ENCODE measurements around the gene RCOR1.
"Not testable (repeated sequence)": the region's sequence is repeated elsewhere in the genome, so short reads cannot be mapped to it uniquely, and the experiment has no call there.

The RCOR1 gene

DNA sequence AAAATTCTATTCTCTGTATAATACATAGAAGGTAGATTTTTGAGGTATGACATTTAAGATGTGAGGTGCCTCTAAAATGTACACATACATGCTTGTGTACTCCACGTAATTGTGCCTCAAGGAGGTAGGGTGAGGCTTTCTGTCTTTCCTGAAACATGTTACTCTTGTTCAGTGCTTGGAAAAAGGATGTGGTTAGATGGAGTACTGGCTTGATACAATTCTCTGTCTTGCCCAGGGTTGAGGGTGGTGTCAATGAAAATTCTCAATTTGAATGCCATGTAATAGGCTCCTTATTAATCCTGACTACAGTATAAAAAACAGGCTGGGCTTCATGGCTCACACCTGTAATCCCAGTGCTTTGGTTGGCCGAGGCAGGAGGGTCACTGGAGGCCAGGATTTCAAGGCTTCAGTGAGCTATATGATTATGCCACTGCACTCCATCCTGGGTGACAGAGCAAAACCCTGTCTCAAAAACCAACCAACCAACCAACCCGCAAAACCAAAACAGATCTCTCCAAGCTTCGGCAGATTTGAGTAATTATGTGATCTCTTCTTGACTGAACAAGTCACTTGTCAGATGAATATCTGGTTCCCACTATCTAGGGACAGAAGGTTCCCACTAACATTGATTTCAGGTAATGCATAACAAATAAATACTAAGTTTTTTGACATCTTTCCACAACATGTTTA is 41.6 kb downstream of the RCOR1 start:
- no peak for DNase-seq

DNA sequence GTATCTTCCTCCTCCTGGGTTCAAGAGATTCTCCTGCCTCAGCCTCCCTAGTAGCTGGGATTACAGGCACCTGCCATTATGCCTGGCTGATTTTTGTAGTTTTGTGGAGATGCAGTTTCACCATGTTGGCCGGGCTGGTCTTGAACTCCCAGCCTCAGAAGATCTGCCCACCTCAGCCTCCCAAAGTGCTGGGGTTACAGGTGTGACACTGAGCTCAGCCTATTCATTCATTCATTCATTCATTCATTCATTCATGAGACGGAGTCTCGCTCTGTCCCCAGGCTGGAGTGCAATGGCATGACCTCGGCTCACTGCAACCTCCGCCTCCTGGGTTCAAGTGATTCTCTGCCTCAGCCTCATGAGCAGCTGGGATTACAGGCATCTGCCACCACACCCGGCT is 47.2 kb downstream of the RCOR1 start:
- DNase-seq: not testable (repeated sequence)

DNA sequence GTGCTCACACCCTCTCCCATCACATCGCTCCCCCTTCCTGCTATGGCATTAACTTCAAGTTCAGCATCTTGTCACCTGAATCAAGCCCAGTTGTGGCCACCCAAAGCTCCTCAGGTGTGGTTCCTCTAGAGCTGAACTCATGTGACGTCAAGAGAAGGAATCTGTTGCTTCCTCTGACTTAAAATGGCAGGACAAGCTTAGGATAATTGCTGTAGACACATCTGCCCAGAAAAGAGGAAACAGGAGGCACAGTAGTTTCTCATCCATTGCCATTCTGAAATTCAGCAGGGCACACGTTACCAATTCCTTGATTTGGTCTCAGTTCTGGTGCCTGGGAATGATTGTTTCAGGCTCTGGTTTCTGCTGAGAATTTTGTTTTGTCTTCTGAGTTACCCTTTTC is 52.1 kb downstream of the RCOR1 start:
- no peak for DNase-seq

DNA sequence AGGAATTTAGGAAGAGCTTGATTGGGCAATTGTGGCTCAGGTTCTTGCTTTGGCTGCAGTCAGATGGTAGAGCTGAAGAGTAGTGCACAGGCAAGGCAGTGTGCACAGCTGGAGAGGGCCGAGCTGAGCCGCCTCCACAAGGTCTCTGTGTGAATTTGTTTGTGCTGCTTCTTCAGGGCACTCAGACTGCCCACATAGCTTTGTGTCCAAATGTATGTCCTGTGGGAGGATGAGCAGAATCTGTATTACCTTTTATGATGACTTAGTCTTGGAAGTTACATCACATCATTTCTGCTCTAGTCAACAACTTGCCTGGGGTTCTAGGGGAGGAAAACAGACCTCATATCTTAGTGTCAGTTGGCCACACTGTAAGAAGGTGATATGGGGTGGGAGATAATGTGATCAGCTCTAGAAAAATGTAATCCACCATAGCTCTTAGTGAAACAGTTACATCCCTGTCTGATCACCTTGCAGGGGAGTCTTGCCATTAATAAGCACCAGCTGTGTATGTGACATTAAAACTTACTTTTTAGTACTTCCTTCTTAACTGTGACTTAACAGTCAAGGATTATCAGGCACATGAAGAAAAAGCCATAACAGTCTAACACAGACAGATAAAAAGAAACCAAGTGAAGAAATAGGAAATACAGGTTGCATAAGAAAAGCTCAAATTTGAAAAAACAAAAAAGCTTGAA is 53.4 kb downstream of the RCOR1 start:
- DNase-seq: no peak

DNA sequence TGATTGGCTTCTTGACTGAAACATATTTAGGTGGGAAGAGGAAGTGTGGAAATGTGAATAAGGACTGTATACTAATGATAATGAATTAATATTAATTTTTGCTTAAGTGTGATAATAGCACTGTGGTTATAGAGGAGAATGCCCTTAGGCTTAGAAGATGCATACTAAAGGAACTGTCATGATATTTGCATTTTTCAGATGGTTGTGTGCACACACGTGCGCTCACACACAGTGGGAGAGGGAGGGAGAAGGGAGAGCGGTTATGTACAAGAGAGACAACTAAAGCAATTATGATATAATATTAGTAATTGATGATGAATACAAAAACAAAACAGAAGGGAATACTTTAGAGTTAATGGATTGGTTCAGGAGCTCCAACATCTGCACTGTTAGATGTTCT is 54.2 kb downstream of the RCOR1 start:
- no peak for DNase-seq

DNA sequence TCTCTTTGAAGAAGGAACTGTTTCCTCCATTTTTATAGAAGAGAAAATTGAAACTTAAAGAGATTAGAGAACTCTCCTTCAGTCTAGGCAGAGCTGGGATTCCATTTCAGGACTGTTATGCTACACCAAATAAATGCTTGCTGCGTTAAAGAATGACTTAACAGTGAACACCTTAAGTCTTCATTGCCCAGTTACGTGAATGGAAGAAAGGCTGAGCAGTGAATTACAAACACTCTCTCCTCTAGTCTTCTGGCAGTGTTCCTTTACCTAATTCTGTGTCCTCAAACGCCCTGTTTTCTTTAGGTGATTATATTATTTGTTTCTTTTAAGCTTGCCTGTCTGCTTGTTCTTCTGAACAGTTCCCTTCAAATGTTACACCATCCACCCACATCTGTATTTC is 59.7 kb downstream of the RCOR1 start:
- no peak for DNase-seq

DNA sequence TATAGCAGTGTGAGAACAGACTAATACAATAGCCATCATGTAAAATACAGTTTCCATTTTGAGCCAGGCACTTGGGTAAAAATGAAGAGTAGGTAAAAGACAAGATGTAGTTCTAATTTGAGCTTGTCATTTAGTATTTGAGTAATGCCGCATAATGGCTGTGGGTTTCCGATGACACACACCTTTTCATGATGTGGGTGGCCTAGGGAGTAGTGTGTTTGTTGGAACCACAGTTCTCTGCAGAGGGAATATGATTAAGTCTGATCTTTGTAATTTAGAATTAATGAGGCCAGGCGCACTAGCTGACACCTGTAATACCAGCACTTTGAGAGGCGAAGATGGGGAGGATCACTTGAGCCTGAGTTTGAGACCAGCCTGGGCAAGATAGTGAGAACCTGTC is 61.8 kb downstream of the RCOR1 start:
- DNase-seq: no peak

DNA sequence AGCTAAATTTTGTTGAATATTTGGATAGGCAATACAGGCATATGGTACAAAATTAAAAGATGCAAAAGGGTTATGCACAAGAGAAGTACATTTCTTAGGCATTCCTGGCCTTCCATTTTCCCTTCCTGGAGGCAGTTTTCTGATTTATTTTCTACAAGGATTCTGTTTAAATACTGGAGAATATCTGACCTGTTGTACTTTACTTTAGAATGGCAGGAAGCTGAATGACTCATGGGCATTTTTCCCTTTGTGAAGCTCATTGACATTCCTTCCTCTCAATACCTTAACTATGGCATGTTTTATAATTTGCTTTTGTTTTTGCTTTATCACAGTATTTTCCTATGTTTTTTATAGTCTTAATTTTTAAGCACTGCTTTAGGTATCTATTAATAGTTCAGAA is 62.7 kb downstream of the RCOR1 start:
- no peak for DNase-seq

DNA sequence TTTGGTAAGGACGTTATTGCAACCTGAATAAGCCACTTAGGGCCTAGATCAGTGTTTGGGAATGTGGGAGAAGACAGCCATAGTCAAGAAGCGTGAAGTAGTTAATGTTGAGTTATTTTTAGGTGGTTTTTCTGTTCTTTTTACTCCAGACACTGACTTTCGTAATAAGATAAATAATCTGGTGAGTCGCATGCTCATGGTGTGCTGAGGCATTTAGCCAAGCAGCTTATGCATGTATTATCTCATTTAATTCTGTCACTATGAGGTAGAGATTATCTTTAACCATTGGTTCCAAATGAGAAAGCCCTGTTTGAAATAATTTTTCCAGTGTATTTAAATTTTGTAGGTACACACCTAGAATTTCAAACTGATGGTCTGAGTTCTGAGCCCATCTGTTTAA is 67.3 kb downstream of the RCOR1 start:
- no peak for DNase-seq

DNA sequence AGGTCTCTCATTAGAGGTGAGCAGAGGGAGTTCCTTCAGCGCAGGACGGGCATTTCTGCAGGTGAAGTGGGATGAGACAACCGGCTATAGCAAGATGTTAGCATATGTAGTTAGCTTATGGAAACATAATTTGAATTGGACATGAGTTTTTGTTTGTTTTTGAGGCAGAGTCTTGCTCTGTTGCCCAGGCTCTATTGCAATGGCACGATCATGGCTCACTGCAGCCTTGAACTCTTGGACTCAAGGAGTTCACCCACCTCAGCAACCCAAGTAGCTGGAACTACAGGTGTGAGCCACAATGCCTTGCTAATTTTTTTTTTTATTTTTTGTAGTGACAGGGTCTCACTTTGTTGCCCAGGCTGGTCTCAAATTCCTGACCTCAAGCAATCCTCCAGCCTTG is 69.2 kb downstream of the RCOR1 start:
- DNase-seq: no peak

DNA sequence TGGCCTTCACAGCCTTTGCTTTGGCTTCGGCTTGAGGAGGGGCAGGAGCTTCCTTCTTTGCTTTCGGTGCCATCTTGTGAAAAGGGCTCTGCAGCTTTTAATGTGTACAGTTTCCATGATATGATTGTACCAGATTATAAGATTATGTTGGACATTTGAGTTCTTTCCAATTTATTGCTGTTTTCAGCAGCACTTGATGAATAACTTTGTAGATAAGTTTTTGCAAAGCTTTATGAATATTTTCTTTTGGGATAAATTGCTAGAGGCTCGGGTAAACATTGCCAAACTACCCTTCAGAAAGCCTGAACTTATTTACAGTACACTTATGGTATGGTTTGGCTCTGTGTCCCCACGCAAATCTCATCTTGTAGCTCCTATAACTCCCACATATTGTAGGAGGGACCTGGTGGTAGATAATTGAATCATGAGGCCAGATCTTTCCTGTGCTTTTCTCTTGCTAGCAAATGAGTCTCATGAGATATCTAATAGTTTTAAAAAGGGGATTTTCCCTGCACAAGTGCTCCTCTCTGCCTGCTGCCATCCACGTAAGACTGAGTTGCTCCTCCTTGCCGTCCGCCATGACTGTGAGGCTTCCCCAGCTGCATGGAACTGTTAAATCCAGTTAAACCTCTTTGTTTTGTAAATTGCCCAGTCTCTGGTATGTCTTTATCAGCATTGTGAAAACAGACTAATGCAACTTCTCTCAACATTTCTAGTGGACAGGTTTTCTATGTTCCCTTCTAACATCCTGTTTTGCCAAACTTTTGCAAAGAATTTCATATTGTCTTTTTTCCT is 70.4 kb downstream of the RCOR1 start:
- no peak for DNase-seq

DNA sequence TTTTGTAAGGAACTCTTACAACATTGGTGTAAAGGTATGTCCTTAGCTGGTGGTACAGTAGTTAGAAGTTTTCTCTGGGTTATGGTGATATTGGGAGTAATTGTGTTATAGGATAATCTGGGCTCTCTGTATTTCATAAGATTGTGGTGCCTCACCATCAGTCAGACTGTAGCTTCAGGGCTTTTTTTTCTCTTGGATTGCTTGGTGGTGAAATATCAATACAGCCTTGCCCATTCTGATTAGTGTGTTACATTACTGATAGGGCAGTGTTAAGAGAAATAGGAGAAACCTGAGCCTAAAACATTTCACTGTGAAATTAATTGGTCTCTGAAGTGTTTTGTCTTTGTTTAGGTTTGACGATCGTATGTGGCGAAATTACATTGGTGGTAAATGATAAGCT is 71.0 kb downstream of the RCOR1 start:
- no peak for DNase-seq

DNA sequence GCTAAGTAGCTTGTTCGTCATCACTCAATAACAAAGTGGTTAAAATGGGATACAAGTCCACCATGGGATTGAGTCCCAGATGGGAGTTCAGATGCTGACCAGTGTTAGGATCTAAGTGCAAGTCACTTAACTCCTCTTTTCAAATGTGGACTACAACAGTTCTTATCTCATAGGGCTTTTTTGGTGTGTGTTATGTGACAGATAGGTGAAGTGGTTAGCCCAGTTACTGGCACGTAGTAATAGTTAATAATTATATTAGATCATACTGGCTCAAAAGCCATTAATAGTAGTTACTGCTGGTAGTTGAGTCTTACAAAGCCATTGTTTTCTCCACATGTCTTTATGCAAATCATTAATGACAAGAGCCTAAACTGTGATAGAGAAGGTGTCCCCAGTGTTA is 73.2 kb downstream of the RCOR1 start:
- no peak for DNase-seq

DNA sequence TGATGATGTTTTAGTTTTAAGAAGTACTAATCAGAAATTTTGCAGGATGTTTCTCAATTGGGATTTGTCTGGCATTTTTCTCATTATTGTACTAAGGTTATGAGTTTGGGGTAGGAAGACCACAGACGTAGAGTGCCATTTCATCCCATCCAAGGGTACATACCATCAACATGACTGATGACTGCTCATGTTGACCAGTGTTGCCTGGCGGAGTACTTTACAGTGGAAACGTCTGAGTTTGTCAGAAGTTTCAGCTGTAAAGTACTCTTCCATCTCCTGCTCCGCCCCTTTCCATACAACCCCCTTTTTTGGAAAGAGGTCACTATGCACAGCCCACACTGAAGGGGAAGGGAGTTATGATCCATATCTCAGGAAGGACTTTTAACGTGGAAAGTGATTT is 74.2 kb downstream of the RCOR1 start:
- DNase-seq: no peak

DNA sequence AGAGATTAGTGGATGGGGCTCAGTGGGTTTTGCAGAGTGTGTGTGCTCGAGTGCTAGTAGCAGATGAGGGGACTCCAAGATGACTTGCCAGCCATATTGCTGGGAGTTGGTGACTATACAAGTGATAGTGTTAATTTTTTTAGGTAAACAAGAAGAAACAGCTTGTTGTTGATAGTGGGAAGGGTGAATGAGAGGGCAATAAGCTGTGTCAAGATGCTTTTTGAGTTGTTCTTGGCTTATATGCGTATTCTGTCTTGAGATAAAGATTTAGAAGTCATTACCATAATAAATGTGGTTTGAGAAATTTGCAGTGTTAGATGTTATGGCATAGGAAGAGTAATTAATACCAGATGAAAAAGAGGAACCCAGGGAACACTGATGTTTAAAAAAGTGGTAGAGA is 75.3 kb downstream of the RCOR1 start:
- DNase-seq: no peak

DNA sequence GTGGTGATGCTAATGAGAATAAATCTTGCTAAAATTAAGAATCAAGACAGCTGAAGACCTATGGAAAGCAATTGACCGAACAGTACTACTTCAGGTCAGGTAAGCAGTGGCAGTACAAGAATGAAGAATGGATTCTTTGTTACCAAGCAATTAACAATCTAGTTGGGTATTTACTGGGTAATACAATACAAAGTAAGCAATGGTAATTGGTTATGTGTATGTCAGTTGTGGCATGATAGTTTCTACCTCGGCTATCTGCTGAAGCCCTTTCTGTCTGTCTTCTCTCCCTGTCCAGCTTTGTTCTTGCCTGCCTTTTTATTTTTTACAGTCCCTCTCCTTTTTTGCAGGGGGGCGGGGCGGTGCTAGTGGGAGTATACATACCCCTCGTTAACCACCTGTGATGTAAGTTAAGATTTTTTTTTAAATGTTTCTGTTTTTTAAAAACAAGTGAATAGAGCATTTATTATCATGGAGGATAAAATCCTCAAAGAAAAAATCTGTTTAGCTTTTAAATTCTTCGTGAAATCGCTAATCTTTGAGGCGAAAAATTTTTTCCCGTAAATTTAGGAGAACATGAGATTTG is 75.9 kb downstream of the RCOR1 start:
- no peak for DNase-seq

DNA sequence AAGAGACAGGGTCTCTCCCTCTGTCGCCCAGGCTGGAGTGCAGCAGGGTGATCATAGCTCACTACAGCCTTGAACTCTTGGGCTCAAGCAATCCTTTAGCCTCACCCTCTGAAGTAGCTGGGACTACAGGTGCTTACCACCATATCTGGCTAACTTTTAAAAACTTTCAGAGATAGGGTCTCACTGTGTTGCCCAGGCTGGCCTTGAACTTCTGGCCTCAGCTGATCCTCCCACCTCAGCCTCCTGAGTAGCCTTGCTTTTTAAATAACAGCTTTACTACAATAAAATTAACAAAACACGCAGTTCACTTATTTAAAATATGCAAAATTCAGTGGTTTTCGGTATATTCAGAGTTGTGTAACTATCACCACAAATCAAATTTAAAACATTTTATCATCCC is 79.0 kb downstream of the RCOR1 start:
- DNase-seq: no peak

DNA sequence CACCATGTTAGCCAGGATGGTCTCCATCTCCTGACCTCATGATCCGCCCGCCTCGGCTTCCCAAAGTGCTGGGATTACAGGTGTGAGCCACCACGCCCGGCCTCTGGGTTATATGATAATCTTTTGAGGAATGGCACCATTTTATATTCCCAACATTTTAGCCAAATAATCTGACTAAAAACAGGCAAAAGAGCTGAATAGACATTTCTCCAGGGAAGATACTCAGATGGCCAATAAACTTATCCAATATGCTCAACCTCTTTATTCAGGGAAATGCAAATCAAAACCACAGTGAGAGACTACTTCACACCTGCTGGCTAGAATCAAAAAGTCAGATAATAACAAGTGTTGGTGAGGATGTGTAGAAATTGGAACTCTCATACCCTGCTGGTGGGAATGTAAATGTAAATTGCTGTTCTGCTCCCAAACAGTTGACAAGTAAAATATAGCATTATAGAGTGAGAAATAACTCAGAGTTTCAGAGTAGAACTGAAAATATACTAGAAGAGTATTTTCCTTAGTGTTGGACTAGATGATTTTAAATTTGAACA is 80.0 kb downstream of the RCOR1 start:
- no peak for DNase-seq

DNA sequence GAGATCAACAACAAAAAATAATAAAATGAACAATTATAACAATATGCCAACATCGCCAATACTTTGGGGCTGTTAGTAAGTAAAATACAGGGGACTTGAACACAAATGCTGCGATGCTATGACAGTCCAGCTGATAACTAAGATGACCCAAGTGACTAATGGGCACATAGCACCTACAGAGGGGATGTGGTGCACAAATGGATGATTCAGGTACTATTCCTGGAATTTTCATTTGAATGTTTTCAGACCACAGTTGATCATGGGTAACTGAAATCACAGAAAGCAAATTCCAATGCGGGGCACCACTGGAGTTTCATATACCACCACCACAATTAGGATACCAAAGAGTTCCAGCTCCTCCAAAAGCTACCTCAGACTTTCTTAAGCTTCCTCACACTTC is 82.9 kb downstream of the RCOR1 start:
- DNase-seq: no peak

DNA sequence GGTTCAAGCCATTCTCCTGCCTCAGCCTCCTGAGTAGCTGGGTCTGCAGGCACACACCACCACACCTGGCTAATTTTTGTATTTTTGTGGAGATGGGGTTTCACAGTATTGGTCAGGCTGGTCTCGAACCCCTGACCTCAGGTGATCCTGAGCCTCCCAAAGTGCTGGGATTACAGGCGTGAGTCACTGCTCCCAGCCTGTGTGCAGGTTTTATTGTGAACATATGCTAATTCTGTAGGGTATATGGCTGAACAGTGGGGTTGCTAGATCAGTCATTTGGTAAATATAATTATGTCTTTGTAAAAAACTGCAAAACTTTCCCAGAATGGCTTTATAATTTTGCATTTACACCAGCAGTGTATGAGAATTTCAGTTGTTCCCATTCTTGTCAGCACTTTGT is 85.9 kb downstream of the RCOR1 start:
- DNase-seq: no peak

DNA sequence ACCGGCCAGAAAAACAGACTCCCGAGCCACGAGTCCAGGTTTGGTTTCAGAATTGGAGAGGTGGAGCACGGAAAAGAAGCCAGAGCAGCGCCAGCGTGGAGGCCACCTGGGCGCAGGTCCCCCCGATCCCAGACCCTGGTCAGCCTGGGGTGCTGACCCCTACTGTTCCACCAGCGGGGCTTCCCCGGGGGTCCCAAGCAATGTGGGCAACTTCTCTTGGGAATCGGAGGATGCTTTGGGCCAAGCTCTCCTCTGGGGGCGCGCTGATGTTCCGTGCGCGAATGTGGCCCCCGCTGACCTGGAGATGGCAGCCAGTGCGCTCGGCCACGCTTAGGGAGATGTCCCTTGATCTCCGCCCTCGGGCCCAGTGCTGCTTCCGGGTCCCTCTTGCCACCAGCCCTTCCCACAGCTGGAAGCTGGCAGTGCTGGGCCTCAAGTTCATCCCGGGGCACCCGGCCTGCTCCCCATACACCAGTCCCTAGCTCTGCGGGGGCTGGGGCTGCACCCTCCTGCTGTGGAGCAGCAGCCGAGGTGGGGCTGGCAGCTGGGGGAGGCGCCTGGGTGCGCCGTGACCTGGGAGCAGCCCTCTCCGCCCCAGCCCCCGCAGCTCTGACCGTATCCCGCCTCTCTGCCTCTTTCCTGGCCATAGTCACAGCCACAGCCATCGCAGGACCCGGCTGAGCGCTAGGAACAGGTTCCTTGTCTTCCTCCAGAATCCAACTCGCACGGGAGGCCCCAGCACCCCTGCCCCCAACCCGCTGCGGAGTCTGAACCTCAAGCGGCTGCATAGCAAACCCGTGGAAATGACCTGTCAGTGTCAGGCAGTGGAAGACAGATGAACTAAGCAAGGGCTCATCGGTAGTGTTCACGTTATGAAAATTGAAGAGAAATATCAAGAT is 91.2 kb downstream of the RCOR1 start:
- no peak for DNase-seq

DNA sequence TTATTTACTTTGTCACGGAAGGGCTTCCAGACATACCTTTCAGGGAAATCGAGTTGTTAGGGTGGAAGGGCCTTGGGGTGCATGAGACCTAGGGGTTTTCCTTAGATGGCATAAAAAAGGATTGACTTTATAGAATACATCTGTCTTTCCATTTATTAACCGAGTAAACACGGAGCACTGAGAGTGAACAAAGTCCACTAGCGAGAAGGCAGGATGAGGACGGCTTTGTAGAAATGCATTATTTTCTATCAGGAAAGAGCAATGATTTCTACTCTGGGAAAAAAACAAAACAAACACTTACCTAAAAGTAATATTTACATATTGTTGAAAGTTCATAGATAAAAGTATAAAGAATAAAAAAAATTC is 91.8 kb downstream of the RCOR1 start:
- no peak for DNase-seq

Data from right forelimb (tissue), 1 donor.